GM12892 (cell line): ENCODE measurements around the gene ZNF331.
"Not testable (repeated sequence)": the region's sequence is repeated elsewhere in the genome, so short reads cannot be mapped to it uniquely, and the experiment has no call there.

ENCODE experiments used
- POLR2A ChIP-seq: IDR thresholded peaks from 2 replicates; pipeline ENCODE4 v1.6.1; 2011; ENCODE audit warnings: low read depth, low read length, control low read depth
- POLR2AphosphoS5 ChIP-seq: IDR thresholded peaks from 2 replicates; pipeline ENCODE4 v1.6.1; 2011; ENCODE audit warnings: low read depth, low read length, control low read depth
- TAF1 ChIP-seq: IDR thresholded peaks from 2 replicates; pipeline ENCODE4 v1.6.1; 2011; ENCODE audit warnings: low read depth, mild to moderate bottlenecking, control low read depth, low read length, borderline replicate concordance

GRCh38 chr19:53503151-53503550, 34.8 kb upstream of the ZNF331 start:
- TF ChIP-seq POLR2A, POLR2AphosphoS5, TAF1: not testable (repeated sequence)
